ENCODE measurements around the gene C1QB.

DNA sequence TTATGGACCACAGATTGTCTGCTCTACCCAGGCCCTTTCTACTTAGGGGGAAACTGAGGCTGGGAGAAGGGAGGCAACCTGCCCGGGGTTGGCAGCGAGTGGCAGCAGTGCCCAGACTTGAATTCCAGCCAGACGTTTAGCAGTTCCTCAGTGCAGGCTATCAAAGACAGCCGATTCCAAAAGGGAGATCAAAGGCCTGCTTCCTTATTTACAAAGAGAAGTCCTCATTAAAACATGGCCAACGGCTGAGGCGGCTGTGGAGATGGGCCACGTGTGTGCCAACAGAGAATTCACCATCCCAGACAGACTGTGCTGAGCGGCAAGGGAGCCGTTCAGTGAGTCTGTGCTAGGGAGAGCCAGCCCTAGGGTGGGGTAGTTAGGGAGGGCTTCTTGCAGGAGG is 27.7 kb downstream of the C1QB start:
- TF ChIP-seq, protein P1, sequence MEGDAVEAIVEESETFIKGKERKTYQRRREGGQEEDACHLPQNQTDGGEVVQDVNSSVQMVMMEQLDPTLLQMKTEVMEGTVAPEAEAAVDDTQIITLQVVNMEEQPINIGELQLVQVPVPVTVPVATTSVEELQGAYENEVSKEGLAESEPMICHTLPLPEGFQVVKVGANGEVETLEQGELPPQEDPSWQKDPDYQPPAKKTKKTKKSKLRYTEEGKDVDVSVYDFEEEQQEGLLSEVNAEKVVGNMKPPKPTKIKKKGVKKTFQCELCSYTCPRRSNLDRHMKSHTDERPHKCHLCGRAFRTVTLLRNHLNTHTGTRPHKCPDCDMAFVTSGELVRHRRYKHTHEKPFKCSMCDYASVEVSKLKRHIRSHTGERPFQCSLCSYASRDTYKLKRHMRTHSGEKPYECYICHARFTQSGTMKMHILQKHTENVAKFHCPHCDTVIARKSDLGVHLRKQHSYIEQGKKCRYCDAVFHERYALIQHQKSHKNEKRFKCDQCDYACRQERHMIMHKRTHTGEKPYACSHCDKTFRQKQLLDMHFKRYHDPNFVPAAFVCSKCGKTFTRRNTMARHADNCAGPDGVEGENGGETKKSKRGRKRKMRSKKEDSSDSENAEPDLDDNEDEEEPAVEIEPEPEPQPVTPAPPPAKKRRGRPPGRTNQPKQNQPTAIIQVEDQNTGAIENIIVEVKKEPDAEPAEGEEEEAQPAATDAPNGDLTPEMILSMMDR (IDR thresholded peaks at IDR 0.05): no peak
- no peak for TF ChIP-seq POLR2AphosphoS5 (IDR thresholded peaks at IDR 0.05)

All from sigmoid colon (tissue), 4 donors.